H1 (cell line): Measurements from ENCODE around the gene ADRM1. TPM values are rescaled to one million over a fixed set of nuclear protein-coding genes. Genes with fewer than 3 reads are reported as not detected.

Source experiments
- CTCF ChIA-PET: fragments of 300-600 bp; sonication (Branson Sonifier 250); formaldehyde crosslinking; loops from one replicate; lab custom pipeline; 2021; ENCODE audit not compliant: partially characterized antibody; lab: Charles Lee
- POLR2A ChIA-PET: fragments of 300-600 bp; sonication (Branson Sonifier 250); formaldehyde crosslinking; loops from one replicate; lab custom pipeline; 2021; ENCODE audit warnings: inconsistent platforms; ENCODE audit not compliant: partially characterized antibody; lab: Charles Lee
- DNase-seq, 2 experiments: peaks; one replicate each; pipeline versions ENCODE4 v3.0.0 to v3.0.0-alpha.2; 2010 to 2022; ENCODE audit warnings: low spot score in 2 of 2, low read depth in 1 of 2, mixed read lengths in 1 of 2
- FAIRE-seq: peaks from 2 replicates; lab custom pipeline; 2011; peaks lifted over from hg19 to GRCh38; lab: Jason Lieb, UNC
- H2AFZ ChIP-seq: 2 replicates; pipeline ENCODE4 v1.8.1; 2012; ENCODE audit warnings: low read length, inconsistent platforms
- H2AK5ac ChIP-seq: 2 replicates; pipeline ENCODE4 v1.6.1; 2013; ENCODE audit warnings: low read depth, low read length
- H2BK120ac ChIP-seq: replicated peaks from 2 replicates; pipeline ENCODE3; 2013; ENCODE audit warnings: low read depth, low read length, inconsistent platforms
- H2BK12ac ChIP-seq: 2 replicates; pipeline ENCODE4 v1.6.1; 2013; ENCODE audit warnings: low read depth, low read length
- H2BK15ac ChIP-seq: 2 replicates; pipeline ENCODE4 v1.6.1; 2013; ENCODE audit warnings: low read length
- H2BK20ac ChIP-seq: 2 replicates; pipeline ENCODE4 v1.6.1; 2013; ENCODE audit warnings: low read length
- H2BK5ac ChIP-seq: 2 replicates; pipeline ENCODE4 v1.6.1; 2013; ENCODE audit warnings: low read depth, low read length
- H3K14ac ChIP-seq: 2 replicates; pipeline ENCODE4 v1.6.1; 2013; ENCODE audit warnings: inconsistent platforms; ENCODE audit not compliant: insufficient read length
- H3K18ac ChIP-seq: 2 replicates; pipeline ENCODE4 v1.6.1; 2013; ENCODE audit warnings: low read length; ENCODE audit errors: extremely low read depth
- H3K23ac ChIP-seq: 2 replicates; pipeline ENCODE4 v1.6.1; 2013; ENCODE audit warnings: inconsistent platforms; ENCODE audit not compliant: insufficient read length
- H3K23me2 ChIP-seq: 2 replicates; pipeline ENCODE4 v1.6.1; 2013; ENCODE audit warnings: low read depth, low read length
- H3K27ac ChIP-seq: 2 replicates; pipeline ENCODE4 v1.6.1; 2011; ENCODE audit warnings: low read depth, low read length, inconsistent platforms
- H3K27me3 ChIP-seq, 4 experiments: replicated peaks in 1 of 4; 1 replicate in 1 of 4; 2 replicates in 3 of 4; pipeline versions ENCODE4 v1.6.1 to v1.8.1; 2011 to 2013; ENCODE audit warnings: low read length in 3 of 4, mild to moderate bottlenecking in 3 of 4, inconsistent platforms in 2 of 4, mixed read lengths in 2 of 4, moderate library complexity in 1 of 4; ENCODE audit not compliant: control insufficient read depth in 3 of 4, insufficient read depth in 3 of 4; ENCODE audit errors: extremely low read depth in 1 of 4
- H3K36me3 ChIP-seq, 4 experiments: 2 replicates each; pipeline versions ENCODE4 v1.6.1 to v1.8.1; 2011 to 2013; ENCODE audit warnings: mild to moderate bottlenecking in 4 of 4, low read length in 3 of 4, moderate library complexity in 2 of 4, control low read depth in 1 of 4, inconsistent platforms in 1 of 4; ENCODE audit not compliant: insufficient read depth in 4 of 4, control insufficient read depth in 2 of 4
- H3K4ac ChIP-seq: replicated peaks from 2 replicates; pipeline ENCODE3; 2013; ENCODE audit warnings: low read length, low read depth, mixed read lengths, inconsistent platforms; ENCODE audit not compliant: insufficient read length
- H3K4me1 ChIP-seq, 4 experiments: replicated peaks in 1 of 4; 1 replicate in 1 of 4; 2 replicates in 3 of 4; pipeline versions ENCODE4 v1.6.1 to v1.8.1; 2011 to 2013; ENCODE audit warnings: low read length in 3 of 4, inconsistent platforms in 2 of 4, mixed read lengths in 1 of 4; ENCODE audit not compliant: insufficient read depth in 4 of 4, control insufficient read depth in 3 of 4
- H3K4me2 ChIP-seq, 2 experiments: 2 replicates each; pipeline versions ENCODE4 v1.6.1 to v1.8.1; 2011 to 2013; ENCODE audit warnings: low read depth in 2 of 2, low read length in 2 of 2, control low read depth in 1 of 2, inconsistent platforms in 1 of 2, mild to moderate bottlenecking in 1 of 2; ENCODE audit not compliant: insufficient read depth in 1 of 2
- H3K4me3 ChIP-seq, 4 experiments: fragments of 200-600, 300-600 bp in 1 of 4; sonication (generic), shearing (Covaris generic), sonication (Bioruptor Twin) in 1 of 4; 2 replicates each; pipeline versions ENCODE4 v1.5.1 to v1.8.1; 2011 to 2016; ENCODE audit warnings: low read length in 4 of 4, low read depth in 3 of 4, control low read depth in 2 of 4, inconsistent platforms in 2 of 4, mild to moderate bottlenecking in 2 of 4, mixed read lengths in 1 of 4, moderate library complexity in 1 of 4; ENCODE audit not compliant: insufficient read depth in 2 of 4; ENCODE audit errors: extremely low read depth in 1 of 4
- H3K56ac ChIP-seq: replicated peaks from 2 replicates; pipeline ENCODE3; 2013; ENCODE audit warnings: low read depth, mild to moderate bottlenecking, mixed read lengths, low read length, inconsistent platforms; ENCODE audit not compliant: insufficient read length
- H3K79me1 ChIP-seq: 2 replicates; pipeline ENCODE4 v1.6.1; 2013; ENCODE audit warnings: low read depth, low read length, control low read depth
- H3K79me2 ChIP-seq, 2 experiments: 2 replicates each; pipeline versions ENCODE4 v1.6.1 to v1.8.1; 2012 to 2013; ENCODE audit warnings: low read length in 2 of 2, mild to moderate bottlenecking in 2 of 2, inconsistent platforms in 1 of 2; ENCODE audit not compliant: insufficient read depth in 2 of 2, control insufficient read depth in 1 of 2
- H3K9ac ChIP-seq, 4 experiments: replicated peaks in 1 of 4; 1 replicate in 1 of 4; 2 replicates in 3 of 4; pipeline versions ENCODE4 v1.6.1 to v1.8.1; 2011 to 2013; ENCODE audit warnings: low read depth in 3 of 4, low read length in 3 of 4, control low read depth in 2 of 4, mild to moderate bottlenecking in 2 of 4, moderate library complexity in 2 of 4, inconsistent platforms in 1 of 4; ENCODE audit errors: extremely low read depth in 1 of 4
- H3K9me3 ChIP-seq, 2 experiments: 2 replicates each; pipeline versions ENCODE4 v1.6.1 to v1.8.1; 2012 to 2013; ENCODE audit warnings: mild to moderate bottlenecking in 2 of 2, moderate library complexity in 2 of 2, control low read depth in 1 of 2, inconsistent platforms in 1 of 2, low read depth in 1 of 2, low read length in 1 of 2, mixed read lengths in 1 of 2; ENCODE audit not compliant: insufficient read depth in 2 of 2
- H4K20me1 ChIP-seq, 2 experiments: replicated peaks in 1 of 2; 2 replicates each; pipeline versions ENCODE3 to v1.8.1; 2011 to 2013; ENCODE audit warnings: inconsistent platforms in 2 of 2, low read length in 2 of 2, mild to moderate bottlenecking in 1 of 2; ENCODE audit not compliant: insufficient read depth in 2 of 2, control insufficient read depth in 1 of 2
- H4K5ac ChIP-seq: 2 replicates; pipeline ENCODE4 v1.6.1; 2013; ENCODE audit warnings: low read length, low read depth, mixed read lengths, inconsistent platforms; ENCODE audit not compliant: insufficient read length
- H4K8ac ChIP-seq: 2 replicates; pipeline ENCODE4 v1.8.0; 2013; ENCODE audit warnings: mild to moderate bottlenecking, moderate library complexity, low read length, inconsistent platforms; ENCODE audit not compliant: insufficient read depth; ENCODE audit errors: extremely low read depth
- H4K91ac ChIP-seq: replicated peaks from 2 replicates; pipeline ENCODE3; 2013; ENCODE audit warnings: low read length, mixed read lengths, inconsistent platforms; ENCODE audit not compliant: insufficient read length
- ASH2L ChIP-seq: fragments of 200-600, 300-600 bp; sonication (generic); IDR thresholded peaks from one replicate; pipeline ENCODE4 v1.7.1; 2017; ENCODE audit warnings: low read length
- CBX8 ChIP-seq: fragments of 300-800, 300-1000 bp; sonication (generic); IDR thresholded peaks from 2 replicates; pipeline ENCODE4 v1.7.1; 2016; ENCODE audit warnings: low read depth, low read length, borderline replicate concordance
- CTBP2 ChIP-seq: IDR thresholded peaks from 2 replicates; pipeline ENCODE4 v1.7.0; 2011; ENCODE audit warnings: borderline replicate concordance, mild to moderate bottlenecking, moderate library complexity, mixed read lengths, low read length; ENCODE audit not compliant: insufficient read depth, insufficient read length
- FOSL1 ChIP-seq: IDR thresholded peaks from 2 replicates; pipeline ENCODE4 v1.6.1; 2011; ENCODE audit warnings: mild to moderate bottlenecking, low read depth, low read length, moderate library complexity; ENCODE audit not compliant: insufficient read depth
- HDAC6 ChIP-seq: IDR thresholded peaks from one replicate; pipeline ENCODE4 v1.7.1; 2012; ENCODE audit warnings: low read depth, mild to moderate bottlenecking, inconsistent platforms, low read length, moderate library complexity
- KDM1A ChIP-seq: fragments of 200-600, 300-600 bp; sonication (generic); IDR thresholded peaks from 2 replicates; pipeline ENCODE4 v1.7.1; 2016; ENCODE audit warnings: mild to moderate bottlenecking, low read length, borderline replicate concordance
- POLR2A ChIP-seq, 2 experiments: IDR thresholded peaks; 1 replicate in 1 of 2; 2 replicates in 1 of 2; pipeline ENCODE4 v1.6.1; 2011; ENCODE audit warnings: low read depth in 2 of 2, low read length in 2 of 2, mild to moderate bottlenecking in 2 of 2; ENCODE audit errors: control extremely low read depth in 1 of 2
- RBBP5 ChIP-seq: IDR thresholded peaks from 2 replicates; pipeline ENCODE4 v1.7.1; 2012; ENCODE audit warnings: low read depth, mild to moderate bottlenecking, inconsistent platforms, low read length, moderate library complexity, borderline replicate concordance
- RNF2 ChIP-seq: fragments of 200-900, 300-1000 bp; sonication (generic); IDR thresholded peaks from 2 replicates; pipeline ENCODE4 v1.7.1; 2016; ENCODE audit warnings: borderline replicate concordance, low read depth, mild to moderate bottlenecking, antibody characterized with exemption, low read length; ENCODE audit not compliant: poor library complexity, severe bottlenecking; ENCODE audit errors: missing control alignments
- RXRA ChIP-seq: IDR thresholded peaks from 2 replicates; pipeline ENCODE4 v1.6.1; 2011; ENCODE audit warnings: low read depth, mild to moderate bottlenecking, low read length, moderate library complexity; ENCODE audit not compliant: insufficient read depth
- WGBS, 2 experiments: shearing (Covaris generic) in 1 of 2; methylation state at CpG; one replicate each; pipeline versions ENCODE4 v1.1.6 to v1.1.7; 2013 to 2015; ENCODE audit warnings: low lambda C conversion rate in 2 of 2, mixed read lengths in 2 of 2, inconsistent platforms in 1 of 2, low coverage in 1 of 2, missing lambda C conversion rate in 1 of 2; ENCODE audit not compliant: insufficient replicate concordance in 2 of 2, insufficient coverage in 1 of 2, insufficient read length in 1 of 2; ENCODE audit errors: extremely low coverage in 1 of 2, missing lambda C conversion rate in 1 of 2; 5-methylcytosine and 5-hydroxymethylcytosine counted together
- polyA plus RNA-seq, 7 experiments: library from polyadenylated mRNA; depleted of rRNA in 3 of 7; stranded (reverse) in 5 of 7; unstranded in 2 of 7; fragments of >200 nt in 5 of 7; fragments of 200-250 nt in 2 of 7; gene quantifications; 1 replicate in 5 of 7; 2 replicates in 1 of 7; 4 replicates in 1 of 7; pipeline versions ENCODE4 v1.2.1 to v1.2.3, GENCODE V29; 2011 to 2013; ENCODE audit warnings: missing spikeins in 2 of 7, mixed read lengths in 2 of 7
- total RNA-seq: library from RNA; stranded (reverse); fragmentation: NEBNext Ultra II Directional; extraction: Animal tissue kit (Norgen Biotek cat#: 25700); gene quantifications from 2 replicates; pipeline ENCODE4 v1.2.1, GENCODE V29; 2021
- TF ChIP-seq, protein P1 (sequence below), 3 experiments: IDR thresholded peaks; 1 replicate in 2 of 3; 2 replicates in 1 of 3; pipeline versions ENCODE4 v1.5.1 to v1.6.1; 2011; ENCODE audit warnings: low read length in 3 of 3, mild to moderate bottlenecking in 3 of 3, inconsistent platforms in 2 of 3, low read depth in 1 of 3, moderate library complexity in 1 of 3; ENCODE audit not compliant: insufficient read depth in 1 of 3; ENCODE audit errors: control extremely low read depth in 1 of 3

ADRM1 gene
- total and polyA plus RNA-seq, 2 of the 8 experiments (the other 6 are each of a cell fraction or from before 2014, with no cell fraction given) = 126 to 214 TPM

DNA sequence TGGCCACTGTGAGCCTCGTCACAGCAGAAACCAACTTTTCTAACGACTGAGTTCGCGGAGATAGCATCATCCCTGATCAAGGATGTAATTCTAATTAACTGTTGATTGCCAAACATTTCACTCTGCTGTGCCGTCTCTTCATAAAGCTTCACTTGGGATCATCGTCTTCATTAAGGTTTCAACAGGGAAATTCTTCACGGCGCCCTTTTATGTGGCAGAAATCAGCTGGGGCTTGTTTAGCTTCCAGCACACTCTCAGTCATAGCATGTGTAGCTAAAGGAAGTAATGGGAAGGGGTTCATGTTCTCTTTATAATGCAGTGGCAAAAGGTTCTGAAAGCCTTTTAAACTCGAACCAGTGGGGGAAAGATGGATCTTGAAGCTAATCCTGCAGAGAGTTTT lies 8.9 kb upstream of the ADRM1 start:
- CTCF ChIA-PET = no interaction called here
- Histone ChIP-seq H2BK5ac (no peak overlapping the region), H4K91ac (no peak overlapping the region), H3K9me3 (no peaks in the 10 kb centered on the region), H3K14ac (no peak overlapping the region), H3K4me3 (no peak overlapping the region), H3K36me3 (peaks cover 4 to 41% (median 8%) of the 10 kb centered on the region in 4 experiments; a peak in 5 of 8 replicates), H4K20me1 (peaks cover 2 to 9% of the 10 kb centered on the region in 2 experiments), H3K4ac (no peak overlapping the region), H3K79me1 (peaks cover 2% of the 10 kb centered on the region; the same call in 1 of the 2 replicates), H3K27me3 (no peaks in the 10 kb centered on the region), H3K23ac (no peak overlapping the region), H3K4me2 (no peak overlapping the region), H3K4me1 (no peaks in the 10 kb centered on the region), H2BK20ac (no peak overlapping the region), H2AK5ac (no peak overlapping the region), H2BK15ac (no peak overlapping the region), H4K8ac (no peak overlapping the region), H3K56ac (no peak overlapping the region), H3K18ac (no peak overlapping the region), H2BK12ac (no peak overlapping the region), H2AFZ (no peak overlapping the region), H4K5ac (no peak overlapping the region), H2BK120ac (no peak overlapping the region), H3K79me2 (no peaks in the 10 kb centered on the region), H3K27ac (no peak overlapping the region), H3K9ac (no peak overlapping the region), H3K23me2 (no peaks in the 10 kb centered on the region)
- POLR2A ChIA-PET = no interaction called here
- DNase-seq (no peak), FAIRE-seq (no peak)
- 91% methylated on average over 9 of the region's 9 CpGs; no CpG with 5 or more reads in 1 of the 2 experiments for WGBS, 2 experiments
- no peak for TF ChIP-seq RBBP5
- TF ChIP-seq RXRA = no peak
- no peak for TF ChIP-seq KDM1A
- no peak for TF ChIP-seq ASH2L
- TF ChIP-seq FOSL1 = no peak
- no peak for TF ChIP-seq RNF2
- no peak for TF ChIP-seq HDAC6
- TF ChIP-seq, protein P1, sequence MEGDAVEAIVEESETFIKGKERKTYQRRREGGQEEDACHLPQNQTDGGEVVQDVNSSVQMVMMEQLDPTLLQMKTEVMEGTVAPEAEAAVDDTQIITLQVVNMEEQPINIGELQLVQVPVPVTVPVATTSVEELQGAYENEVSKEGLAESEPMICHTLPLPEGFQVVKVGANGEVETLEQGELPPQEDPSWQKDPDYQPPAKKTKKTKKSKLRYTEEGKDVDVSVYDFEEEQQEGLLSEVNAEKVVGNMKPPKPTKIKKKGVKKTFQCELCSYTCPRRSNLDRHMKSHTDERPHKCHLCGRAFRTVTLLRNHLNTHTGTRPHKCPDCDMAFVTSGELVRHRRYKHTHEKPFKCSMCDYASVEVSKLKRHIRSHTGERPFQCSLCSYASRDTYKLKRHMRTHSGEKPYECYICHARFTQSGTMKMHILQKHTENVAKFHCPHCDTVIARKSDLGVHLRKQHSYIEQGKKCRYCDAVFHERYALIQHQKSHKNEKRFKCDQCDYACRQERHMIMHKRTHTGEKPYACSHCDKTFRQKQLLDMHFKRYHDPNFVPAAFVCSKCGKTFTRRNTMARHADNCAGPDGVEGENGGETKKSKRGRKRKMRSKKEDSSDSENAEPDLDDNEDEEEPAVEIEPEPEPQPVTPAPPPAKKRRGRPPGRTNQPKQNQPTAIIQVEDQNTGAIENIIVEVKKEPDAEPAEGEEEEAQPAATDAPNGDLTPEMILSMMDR (IDR thresholded peaks at IDR 0.05; ENCODE audit: control extremely low read depth in 1 of 3, insufficient read depth in 1 of 3, low read depth in 1 of 3, low read length in 3 of 3) = no peak
- TF ChIP-seq POLR2A (IDR thresholded peaks at IDR 0.05; ENCODE audit: control extremely low read depth in 1 of 2, low read depth in 2 of 2, low read length in 2 of 2) = no peak
- TF ChIP-seq CBX8 = no peak
- no peak for TF ChIP-seq CTBP2
